GM12865 (cell line): ENCODE data around the gene EHMT1.

Source experiments
- DNase-seq: peaks from one replicate; pipeline ENCODE4 v3.0.0; 2010; ENCODE audit warnings: low read depth
- H3K4me3 ChIP-seq: 2 replicates; pipeline ENCODE4 v1.5.1; 2011; ENCODE audit warnings: mild to moderate bottlenecking, low read depth, low read length, control low read depth
- CTCF ChIP-seq: IDR thresholded peaks from 2 replicates; pipeline ENCODE4 v1.5.1; 2011; ENCODE audit warnings: low read length, control low read depth, low read depth, inconsistent platforms; ENCODE audit not compliant: insufficient read depth; ENCODE audit errors: missing control alignments

The EHMT1 gene

DNA sequence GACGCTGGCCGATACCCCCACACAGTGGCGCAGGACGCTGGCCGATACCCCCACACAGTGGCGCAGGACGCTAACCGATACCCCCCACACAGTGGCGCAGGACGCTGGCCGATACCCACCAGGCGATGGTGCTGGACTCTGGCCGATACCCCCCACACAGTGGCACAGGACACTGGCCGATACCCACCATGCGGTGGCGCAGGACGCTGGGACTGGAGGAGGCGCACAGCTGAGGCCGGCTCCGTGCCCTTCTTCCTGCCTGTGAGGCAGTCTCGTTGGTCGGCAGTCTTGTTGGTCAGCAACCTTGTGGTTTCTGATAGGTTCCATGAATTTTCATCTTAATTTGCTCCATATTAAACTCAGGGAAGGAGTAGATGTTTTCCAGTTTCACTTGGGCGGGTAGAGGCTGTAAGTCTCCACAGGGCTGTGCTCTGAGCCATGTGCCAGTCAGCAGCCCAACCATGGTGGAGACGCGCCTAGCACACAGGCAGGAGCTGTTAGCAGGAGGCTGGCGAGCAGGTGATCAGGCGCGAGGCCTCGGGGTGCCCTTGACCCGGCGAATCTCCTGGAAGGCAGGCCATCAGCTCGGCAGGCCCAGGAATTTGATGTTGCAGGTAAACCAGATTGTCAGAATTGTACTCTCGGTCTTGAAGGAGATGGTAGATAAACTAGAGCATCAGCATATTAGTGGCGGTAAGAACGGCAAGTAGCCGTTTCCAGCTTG is 75.6 kb downstream of the EHMT1 start:
- no peak overlapping the region for H3K4me3 ChIP-seq
- DNase-seq, result no peak
- no peak for TF ChIP-seq CTCF

DNA sequence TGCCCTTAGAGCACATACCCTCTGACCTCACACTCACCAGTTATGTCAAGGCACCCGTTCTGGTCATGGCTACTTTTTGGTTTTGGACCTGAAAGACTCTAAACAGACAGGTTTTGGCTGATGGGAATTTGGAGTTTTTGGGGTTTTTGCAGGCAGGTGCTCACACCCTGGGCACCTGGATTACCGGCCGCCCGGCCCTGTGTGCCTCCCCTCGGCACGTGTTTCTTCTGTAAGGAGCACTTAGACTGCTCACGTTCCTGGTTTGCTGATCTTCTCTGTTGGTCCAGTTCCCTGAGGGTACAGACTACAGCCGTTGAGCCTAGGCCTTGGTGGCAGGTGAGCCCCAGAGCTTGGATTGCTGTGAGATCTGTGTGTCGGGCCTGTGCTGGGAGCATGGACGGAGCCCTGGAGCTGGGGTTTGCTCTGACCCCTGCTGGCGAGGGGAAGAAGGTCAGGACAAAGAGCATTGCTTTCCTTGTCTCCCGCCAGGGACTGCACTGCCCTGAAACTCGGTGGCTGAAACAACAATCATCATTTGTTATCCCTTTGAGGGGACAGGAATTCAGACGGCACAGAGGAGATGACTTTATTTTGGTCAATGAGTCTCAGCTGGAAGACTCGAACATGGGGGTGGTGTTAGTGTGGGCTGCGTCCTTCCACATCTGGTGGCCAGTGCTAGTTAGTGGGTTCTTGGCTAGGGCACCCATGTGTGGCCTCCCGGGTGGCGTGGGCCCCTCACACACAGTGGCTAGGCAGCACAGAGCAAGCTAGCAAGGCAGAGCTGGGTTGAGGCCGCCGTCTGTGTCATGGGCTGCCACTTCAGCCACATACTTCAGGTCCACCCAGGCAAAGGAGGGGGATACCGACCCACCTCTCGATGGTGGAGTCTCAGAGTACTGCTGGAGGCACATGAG is 76.4 kb downstream of the EHMT1 start:
- no peak for DNase-seq
- peak; percentile 39 for TF ChIP-seq CTCF
- no peak overlapping the region for H3K4me3 ChIP-seq

DNA sequence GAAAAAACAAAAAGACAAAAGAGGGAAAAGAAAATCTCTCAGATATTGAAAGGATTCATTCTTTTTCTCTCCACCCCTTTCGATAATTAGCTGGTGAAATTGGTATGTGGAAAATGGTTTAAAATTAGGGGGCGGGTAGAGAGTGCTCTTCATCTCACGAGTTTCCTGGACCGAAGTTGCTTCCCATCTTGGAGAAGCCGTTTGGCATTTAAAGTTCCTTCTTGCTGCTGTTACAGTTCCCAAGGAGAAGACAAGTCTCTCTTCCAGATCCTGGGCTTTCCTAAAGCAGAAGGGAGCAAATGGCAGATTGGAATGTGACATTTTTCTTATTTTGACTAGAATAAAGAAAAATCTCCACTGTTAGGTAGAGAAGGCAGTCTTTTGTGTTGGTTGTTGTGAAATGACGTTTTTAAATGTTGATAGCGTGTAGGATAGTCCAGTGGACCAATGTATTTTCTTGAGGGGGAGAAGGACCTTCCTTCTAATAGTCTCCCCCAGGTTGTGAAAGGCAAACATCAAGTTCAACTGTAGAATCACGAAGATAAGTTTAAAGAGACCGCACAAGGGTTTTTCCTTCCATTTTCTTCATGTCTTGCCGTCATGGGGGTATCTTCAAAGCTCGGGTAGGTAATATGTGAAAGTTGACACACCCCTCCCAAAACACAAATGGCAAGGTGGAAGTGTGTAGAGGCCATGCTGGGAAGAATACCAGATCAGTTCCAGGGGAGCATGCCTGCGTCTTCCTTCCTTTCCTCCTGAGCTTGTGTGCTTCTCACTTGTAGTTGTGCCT is 77.5 kb downstream of the EHMT1 start:
- no peak for DNase-seq
- TF ChIP-seq CTCF, result no peak
- H3K4me3 ChIP-seq, result no peak overlapping the region

DNA sequence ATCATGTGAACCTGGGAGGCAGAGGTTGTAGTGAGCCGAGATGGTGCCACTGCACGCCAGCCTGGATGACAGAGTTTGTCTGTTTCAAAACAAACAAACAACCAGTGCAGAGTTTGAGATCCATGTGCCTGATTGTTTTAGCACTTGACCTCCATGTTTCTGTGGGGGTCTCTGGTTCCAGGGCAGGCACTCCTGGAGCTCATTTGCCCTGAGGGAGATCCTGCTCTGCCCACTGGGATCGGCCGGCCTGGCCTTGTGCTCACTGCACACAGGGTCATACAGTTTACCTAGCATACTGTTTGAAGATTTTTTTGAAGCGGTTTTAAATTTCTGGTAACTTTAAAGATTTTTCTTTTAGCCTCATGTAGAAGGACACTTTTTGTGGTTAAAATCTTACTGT is 78.4 kb downstream of the EHMT1 start:
- no peak overlapping the region for H3K4me3 ChIP-seq
- no peak for TF ChIP-seq CTCF
- DNase-seq, result no peak

GRCh38 chr9:137697832-137698231 is 79.0 kb downstream of the EHMT1 start:
- no peak for TF ChIP-seq CTCF
- H3K4me3 ChIP-seq, result no peak overlapping the region
- DNase-seq, result no peak

DNA sequence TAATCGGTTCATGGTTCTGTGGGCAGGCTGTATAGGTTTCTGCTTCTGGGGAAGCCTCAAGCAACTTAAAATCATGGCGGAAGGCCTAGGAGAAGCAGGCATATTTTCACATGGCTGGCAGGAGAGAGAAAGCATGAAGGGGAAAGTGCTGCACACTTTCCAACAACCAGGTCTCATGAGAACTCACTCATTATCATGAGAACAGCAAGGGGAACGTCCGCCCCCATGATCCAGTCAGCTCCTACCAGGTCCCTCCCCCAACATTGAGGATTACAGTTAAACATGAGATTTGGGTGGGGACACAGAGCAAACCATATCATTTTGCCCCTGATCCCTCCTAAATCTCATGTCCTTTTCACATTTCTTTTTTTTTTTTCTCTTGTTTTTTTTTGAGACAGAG is 82.1 kb downstream of the EHMT1 start:
- TF ChIP-seq CTCF, result no peak
- H3K4me3 ChIP-seq, result no peak overlapping the region
- no peak for DNase-seq
